T47D (cell line): ENCODE results near the gene HIGD1C.
"Not testable (repeated sequence)": the region's sequence is repeated elsewhere in the genome, so short reads cannot be mapped to it uniquely, and the experiment has no call there.

ENCODE experiments used
- DNase-seq, 2 experiments: peaks; one replicate each; pipeline versions ENCODE4 v3.0.0 to v3.0.0-alpha.2; 2011 to 2012; ENCODE audit warnings: low read depth in 1 of 2, low spot score in 1 of 2
- JUND ChIP-seq: IDR thresholded peaks from 2 replicates; pipeline ENCODE4 v1.6.1; 2012; ENCODE audit warnings: low read depth
- in situ Hi-C: cut with HindIII; loops from 2 replicates; pipeline ENCODE4 v1.10.0; 2016; ENCODE audit warnings: low sequenced_read_pairs, low pct_unique_long_range_greater_than_20kb

The HIGD1C gene

DNA sequence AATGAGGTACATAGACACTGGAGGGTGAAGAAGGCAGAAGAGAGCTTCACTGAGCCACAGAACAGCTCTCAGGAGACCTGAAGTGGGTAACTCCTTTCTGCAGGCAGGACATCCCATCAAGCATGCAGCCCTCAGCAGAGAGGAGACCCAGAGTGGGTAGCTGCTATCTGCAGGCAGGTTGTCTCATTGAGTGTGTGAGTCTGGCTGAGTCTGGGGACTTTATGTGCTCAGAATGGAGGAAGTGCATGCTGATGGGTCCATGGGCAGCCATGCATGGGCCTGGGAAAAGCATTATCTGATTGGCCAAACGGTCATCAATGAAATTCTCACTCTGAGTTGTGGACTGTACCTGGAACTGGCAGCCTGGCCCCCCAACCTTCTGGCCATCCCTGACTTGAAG, 14.7 kb upstream of the HIGD1C start:
- TF ChIP-seq JUND: no peak
- DNase-seq: no peak
- in situ Hi-C loops: no loop called here

GRCh38 chr12:50947933-50948626, 4.3 kb upstream of the HIGD1C start:
- TF ChIP-seq JUND: no peak
- no peak for DNase-seq
- in situ Hi-C loops: no loop called here

GRCh38 chr12:50948798-50949197, 3.5 kb upstream of the HIGD1C start:
- in situ Hi-C loops: no loop called here
- TF ChIP-seq JUND: no peak
- peak in 1 of 2 experiments; percentile 56 for DNase-seq

GRCh38 chr12:50949801-50950302, 2.5 kb upstream of the HIGD1C start:
- DNase-seq: no peak
- in situ Hi-C loops: no loop called here
- TF ChIP-seq JUND: no peak

DNA sequence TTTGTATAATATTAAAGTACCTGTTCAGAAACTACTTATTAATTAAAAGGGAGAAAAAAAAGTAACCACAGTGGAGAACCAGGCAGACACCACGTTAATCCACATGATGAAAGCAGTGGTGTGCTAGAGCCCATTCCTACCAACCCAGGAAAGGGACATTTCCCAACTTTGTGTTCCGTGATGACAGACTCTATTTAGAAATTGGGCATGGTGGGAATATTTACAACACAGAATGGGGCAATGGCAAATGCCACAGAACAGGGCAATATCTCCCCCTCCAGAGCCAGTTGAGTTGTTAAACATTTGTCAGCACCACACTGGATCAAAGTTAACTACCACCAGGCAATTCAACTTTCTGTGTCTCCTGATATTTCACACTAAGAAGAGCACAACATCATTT, 1.2 kb upstream of the HIGD1C start:
- no peak for DNase-seq
- in situ Hi-C loops: no loop called here
- TF ChIP-seq JUND: no peak

DNA sequence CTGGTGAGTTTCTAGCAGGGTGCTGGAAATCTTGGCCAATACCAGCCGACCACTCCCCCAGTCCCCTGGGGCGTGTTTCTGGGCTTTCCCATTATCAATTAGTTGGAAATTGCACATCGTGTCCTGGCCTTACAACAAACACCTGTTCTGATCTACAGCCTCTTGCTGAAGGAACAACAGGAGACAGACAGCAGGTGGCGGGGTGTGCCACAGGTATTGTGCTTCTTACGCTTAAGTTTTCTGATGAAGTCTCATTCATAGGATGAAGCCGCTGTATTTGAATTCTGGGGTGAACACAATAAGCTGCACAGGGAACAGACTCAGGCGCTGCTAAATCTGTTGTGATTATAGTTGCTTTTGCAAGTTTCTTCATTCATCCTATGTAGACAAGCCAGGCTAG, 703 bp downstream of the HIGD1C start:
- peak in 1 of 2 experiments; percentile 43 for DNase-seq
- in situ Hi-C loops: no loop called here
- TF ChIP-seq JUND: no peak

- DNase-seq, in situ Hi-C loops: not testable (repeated sequence)
Measured at GRCh38 chr12:50954789-50955188, 2.4 kb downstream of the HIGD1C start.

GRCh38 chr12:50955288-50955687, 2.9 kb downstream of the HIGD1C start:
- no peak for TF ChIP-seq JUND
- in situ Hi-C loops: no loop called here
- DNase-seq: no peak

DNA sequence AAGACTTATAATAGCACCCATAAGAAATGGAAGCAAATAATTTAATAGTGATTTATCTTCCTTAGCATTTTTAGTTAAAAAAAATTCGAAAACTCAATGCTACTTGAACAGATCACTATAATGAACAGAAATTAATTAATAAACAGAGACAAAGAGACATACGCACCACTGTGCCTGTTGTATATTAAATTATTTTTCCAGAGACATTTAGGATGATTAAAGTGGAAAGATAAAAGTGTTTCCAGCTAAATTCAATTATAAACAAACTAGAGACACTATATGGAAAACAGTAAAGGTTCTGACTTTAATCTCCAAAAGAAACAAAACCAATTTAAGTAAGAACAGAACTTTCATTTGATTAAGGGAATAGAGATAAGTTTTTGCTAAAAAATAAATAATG, 3.4 kb downstream of the HIGD1C start:
- in situ Hi-C loops: no loop called here
- no peak for DNase-seq
- TF ChIP-seq JUND: no peak

DNA sequence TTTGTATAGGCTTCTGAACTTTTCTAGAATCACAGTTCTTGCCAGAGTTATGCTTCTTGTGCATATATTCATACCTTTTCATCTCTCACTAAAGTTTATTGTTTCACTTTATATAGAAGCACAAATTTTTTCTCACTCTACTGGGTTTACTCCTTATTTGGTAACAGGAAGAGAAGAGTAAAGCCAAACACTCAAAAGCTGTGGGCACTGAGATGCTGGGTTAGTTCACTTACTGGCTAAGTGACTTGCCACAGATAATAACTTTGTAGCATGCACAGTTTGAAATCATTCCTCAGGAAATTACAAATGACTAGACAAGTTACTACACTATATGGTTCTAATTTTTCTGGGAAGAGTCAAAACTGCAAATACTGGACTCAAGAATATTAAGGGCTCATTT, 7.8 kb downstream of the HIGD1C start:
- TF ChIP-seq JUND: no peak
- DNase-seq: no peak
- in situ Hi-C loops: no loop called here

DNA sequence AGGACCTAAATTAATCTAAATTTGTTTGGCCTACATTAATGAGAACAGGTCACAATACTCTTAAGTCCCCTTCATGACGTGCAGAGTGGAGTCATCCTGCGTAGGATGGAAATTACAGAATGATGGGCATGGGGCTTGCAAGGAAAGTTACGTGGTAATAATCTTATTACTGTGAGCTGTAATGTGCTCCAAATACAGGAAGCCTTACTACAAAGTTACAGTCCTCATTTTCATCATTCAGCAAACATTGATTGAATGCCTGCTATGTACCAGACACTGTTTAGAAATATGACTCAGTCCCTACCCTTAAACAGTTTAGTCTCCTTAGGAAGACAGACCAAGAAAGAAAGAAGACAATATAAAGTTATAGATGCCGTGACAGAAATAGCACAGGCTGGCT, 9.4 kb downstream of the HIGD1C start:
- in situ Hi-C loops: no loop called here
- DNase-seq: no peak
- no peak for TF ChIP-seq JUND

GRCh38 chr12:50964432-50964831, 12.1 kb downstream of the HIGD1C start:
- in situ Hi-C loops: no loop called here
- no peak for DNase-seq
- no peak for TF ChIP-seq JUND

DNA sequence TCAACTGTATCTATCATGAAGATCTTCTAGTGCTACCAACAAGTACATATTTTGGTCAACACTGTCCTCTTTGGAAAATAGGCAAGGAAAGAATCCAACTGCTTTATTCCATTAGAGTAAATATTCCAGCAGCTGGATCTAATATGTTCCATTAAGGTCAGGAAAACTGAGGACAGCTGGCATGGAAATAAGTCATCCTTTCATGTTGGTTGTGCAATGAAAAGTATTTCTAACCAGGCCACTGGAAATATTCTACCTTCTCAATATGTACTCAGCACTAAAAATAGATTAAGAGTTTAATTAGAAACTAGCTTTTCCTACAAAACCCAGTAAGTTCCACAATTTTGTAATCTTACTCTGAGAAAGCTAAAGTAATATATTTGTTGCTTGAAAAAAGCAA, 19.6 kb downstream of the HIGD1C start:
- DNase-seq: no peak
- in situ Hi-C loops: no loop called here
- TF ChIP-seq JUND: no peak
